Fibroblast of lung (primary cell): ENCODE measurements around the gene BLCAP. TPM values are rescaled to one million over a fixed set of nuclear protein-coding genes. Genes with fewer than 3 reads are reported as not detected.

Experiments used
- DNase-seq, 2 donors: peaks; one replicate each; pipeline versions ENCODE4 v3.0.0 to v3.0.0-alpha.2; 2010; ENCODE audit warnings: low read depth in 2 of 2
- H2AFZ ChIP-seq: 2 replicates; pipeline ENCODE4 v1.5.1; 2012; ENCODE audit warnings: low read length, control low read depth, inconsistent platforms
- H3K27ac ChIP-seq: 2 replicates; pipeline ENCODE4 v1.5.1; 2011; ENCODE audit warnings: low read length, control low read depth; ENCODE audit not compliant: insufficient read depth
- H3K27me3 ChIP-seq: 2 replicates; pipeline ENCODE4 v1.5.1; 2011; ENCODE audit warnings: mild to moderate bottlenecking, low read length; ENCODE audit not compliant: control insufficient read depth, insufficient read depth
- H3K36me3 ChIP-seq: 2 replicates; pipeline ENCODE4 v1.5.1; 2011; ENCODE audit warnings: low read length; ENCODE audit not compliant: control insufficient read depth, insufficient read depth
- H3K4me1 ChIP-seq: 2 replicates; pipeline ENCODE4 v1.5.1; 2011; ENCODE audit warnings: low read length; ENCODE audit not compliant: control insufficient read depth, insufficient read depth; ENCODE audit errors: extremely low read depth
- H3K4me2 ChIP-seq: 2 replicates; pipeline ENCODE4 v1.5.1; 2011; ENCODE audit warnings: low read length, control low read depth; ENCODE audit not compliant: insufficient read depth; ENCODE audit errors: extremely low read depth
- H3K4me3 ChIP-seq, 4 experiments: fragments of 200-600 bp in 1 of 4; sonication (generic) in 1 of 4; replicated peaks in 1 of 4; 2 replicates each; pipeline ENCODE4 v1.5.1; 2011 to 2016; ENCODE audit warnings: low read length in 4 of 4, low read depth in 3 of 4, mild to moderate bottlenecking in 3 of 4, control low read depth in 2 of 4, inconsistent platforms in 1 of 4, mixed read lengths in 1 of 4; ENCODE audit not compliant: insufficient read depth in 1 of 4; ENCODE audit errors: control extremely low read depth in 1 of 4
- H3K79me2 ChIP-seq: 2 replicates; pipeline ENCODE4 v1.5.1; 2012; ENCODE audit warnings: mild to moderate bottlenecking, low read length, inconsistent platforms; ENCODE audit not compliant: control insufficient read depth, insufficient read depth
- H3K9ac ChIP-seq: 2 replicates; pipeline ENCODE4 v1.5.1; 2011; ENCODE audit warnings: mild to moderate bottlenecking, low read length, control low read depth; ENCODE audit not compliant: insufficient read depth
- H3K9me3 ChIP-seq: 2 replicates; pipeline ENCODE4 v1.5.1; 2012; ENCODE audit warnings: low read depth, low read length; ENCODE audit not compliant: control insufficient read depth, insufficient read depth
- H4K20me1 ChIP-seq: 2 replicates; pipeline ENCODE4 v1.5.1; 2011; ENCODE audit warnings: low read length; ENCODE audit not compliant: control insufficient read depth, insufficient read depth; ENCODE audit errors: extremely low read depth
- EZH2 ChIP-seq: IDR thresholded peaks from 2 replicates; pipeline ENCODE4 v1.5.1; 2012; ENCODE audit warnings: low read length, control low read depth, mild to moderate bottlenecking; ENCODE audit errors: missing control alignments
- polyA plus RNA-seq, 2 donors: library from polyadenylated mRNA; depleted of rRNA in 1 of 2; stranded (reverse) in 1 of 2; unstranded in 1 of 2; fragments of >200 nt; gene quantifications; 2 replicates each; pipeline ENCODE4 v1.2.1, GENCODE V29; 2011 to 2012; ENCODE audit warnings: missing spikeins in 1 of 2
- total RNA-seq: library from RNA; depleted of rRNA; stranded (reverse); fragments of >200 nt; gene quantifications from 2 replicates; pipeline ENCODE4 v1.2.1, GENCODE V29; 2014
- TF ChIP-seq, protein P1 (sequence below), 2 donors: IDR thresholded peaks in 1 of 2; conservative IDR thresholded peaks in 1 of 2; 1 replicate in 1 of 2; 2 replicates in 1 of 2; pipeline ENCODE4 v1.5.1; 2011 to 2012; ENCODE audit warnings: low read length in 2 of 2, control low read depth in 1 of 2, inconsistent platforms in 1 of 2, low read depth in 1 of 2, mild to moderate bottlenecking in 1 of 2

Gene BLCAP
- total and polyA plus RNA-seq, 2 donors (not counting 1 experiment from before 2014, with no cell fraction given): 31.0 to 83.1 TPM

DNA sequence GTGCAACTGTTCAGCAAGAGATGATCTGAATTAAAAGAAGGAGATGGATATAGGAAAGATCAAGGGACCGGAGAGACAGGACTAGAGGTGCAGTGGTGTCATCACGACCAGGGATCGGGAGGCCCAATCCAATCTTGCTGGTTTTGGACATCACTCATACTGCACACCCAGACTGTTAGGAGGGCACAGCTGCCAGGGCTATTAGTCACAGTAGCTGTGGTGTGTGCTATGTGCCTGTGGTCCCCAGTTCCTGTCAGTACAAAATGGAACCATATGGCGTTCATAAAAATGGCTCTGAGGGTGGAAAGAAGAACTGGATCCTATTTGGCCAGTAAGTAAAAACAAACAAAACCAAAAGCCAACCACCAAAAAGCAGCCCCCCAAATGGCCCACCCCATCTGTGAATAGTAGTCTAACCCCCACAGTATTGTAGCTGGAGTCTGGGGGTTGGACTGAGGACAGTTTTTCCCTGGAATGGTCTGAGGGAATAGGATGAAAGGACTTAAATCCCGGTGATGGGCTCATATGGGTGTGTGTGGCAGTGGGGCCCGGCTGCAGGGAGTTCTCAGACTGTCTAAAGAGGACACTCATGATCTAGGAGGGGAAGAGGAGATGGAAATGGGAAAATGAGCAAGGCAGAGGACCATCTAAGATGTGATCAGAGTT is 15.9 kb downstream of the BLCAP start:
- Histone ChIP-seq H2AFZ (no peak overlapping the region), H3K4me1 (peaks cover 7% of the 10 kb centered on the region), H3K27ac (no peak overlapping the region), H3K9ac (no peak overlapping the region), H3K4me3 (no peak overlapping the region), H3K36me3 (peaks cover 2% of the 10 kb centered on the region), H3K4me2 (no peak overlapping the region), H3K27me3 (no peaks in the 10 kb centered on the region), H4K20me1 (peaks cover 1% of the 10 kb centered on the region), H3K79me2 (peaks cover 3% of the 10 kb centered on the region), H3K9me3 (no peaks in the 10 kb centered on the region)
- TF ChIP-seq, protein P1, sequence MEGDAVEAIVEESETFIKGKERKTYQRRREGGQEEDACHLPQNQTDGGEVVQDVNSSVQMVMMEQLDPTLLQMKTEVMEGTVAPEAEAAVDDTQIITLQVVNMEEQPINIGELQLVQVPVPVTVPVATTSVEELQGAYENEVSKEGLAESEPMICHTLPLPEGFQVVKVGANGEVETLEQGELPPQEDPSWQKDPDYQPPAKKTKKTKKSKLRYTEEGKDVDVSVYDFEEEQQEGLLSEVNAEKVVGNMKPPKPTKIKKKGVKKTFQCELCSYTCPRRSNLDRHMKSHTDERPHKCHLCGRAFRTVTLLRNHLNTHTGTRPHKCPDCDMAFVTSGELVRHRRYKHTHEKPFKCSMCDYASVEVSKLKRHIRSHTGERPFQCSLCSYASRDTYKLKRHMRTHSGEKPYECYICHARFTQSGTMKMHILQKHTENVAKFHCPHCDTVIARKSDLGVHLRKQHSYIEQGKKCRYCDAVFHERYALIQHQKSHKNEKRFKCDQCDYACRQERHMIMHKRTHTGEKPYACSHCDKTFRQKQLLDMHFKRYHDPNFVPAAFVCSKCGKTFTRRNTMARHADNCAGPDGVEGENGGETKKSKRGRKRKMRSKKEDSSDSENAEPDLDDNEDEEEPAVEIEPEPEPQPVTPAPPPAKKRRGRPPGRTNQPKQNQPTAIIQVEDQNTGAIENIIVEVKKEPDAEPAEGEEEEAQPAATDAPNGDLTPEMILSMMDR (conservative IDR thresholded peaks at IDR 0.05 in 1 of 2, IDR thresholded peaks at IDR 0.05 in 1 of 2; ENCODE audit: low read depth in 1 of 2, low read length in 2 of 2): no peak
- no peak for TF ChIP-seq EZH2
- peak; percentile 49 to 76 for DNase-seq

DNA sequence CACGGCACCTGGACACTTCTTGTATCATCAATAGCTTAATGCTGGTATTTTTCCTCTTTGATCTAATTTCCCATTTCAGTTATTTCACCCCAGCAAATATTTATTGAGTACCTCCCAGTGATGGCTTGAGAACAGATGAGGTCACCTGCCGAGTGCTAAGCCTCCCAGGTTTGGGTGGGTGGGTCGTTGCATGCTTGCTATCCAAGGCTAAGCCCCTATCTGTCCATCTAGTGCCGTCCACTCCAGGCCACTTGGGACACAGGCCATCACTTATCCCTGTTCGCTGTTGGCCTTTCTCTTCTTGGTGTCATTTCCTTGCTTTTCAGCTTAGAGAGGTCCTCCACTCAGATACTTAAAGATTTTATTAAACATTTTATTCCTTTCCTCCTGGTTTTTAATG is 17.4 kb downstream of the BLCAP start:
- no peak for DNase-seq
- H4K20me1 ChIP-seq: peaks cover 1% of the 10 kb centered on the region
- no peaks in the 10 kb centered on the region for H3K9me3 ChIP-seq
- H2AFZ ChIP-seq: no peak overlapping the region
- peaks cover 2% of the 10 kb centered on the region for H3K36me3 ChIP-seq
- peaks cover 2% of the 10 kb centered on the region for H3K79me2 ChIP-seq
- H3K4me3 ChIP-seq: no peak overlapping the region
- TF ChIP-seq, protein P1 (conservative IDR thresholded peaks at IDR 0.05 in 1 of 2, IDR thresholded peaks at IDR 0.05 in 1 of 2; ENCODE audit: low read depth in 1 of 2, low read length in 2 of 2): no peak
- TF ChIP-seq EZH2: no peak
- H3K27ac ChIP-seq: no peak overlapping the region
- H3K4me2 ChIP-seq: no peak overlapping the region
- no peak overlapping the region for H3K9ac ChIP-seq
- H3K4me1 ChIP-seq: peaks cover 7% of the 10 kb centered on the region
- H3K27me3 ChIP-seq: no peaks in the 10 kb centered on the region

DNA sequence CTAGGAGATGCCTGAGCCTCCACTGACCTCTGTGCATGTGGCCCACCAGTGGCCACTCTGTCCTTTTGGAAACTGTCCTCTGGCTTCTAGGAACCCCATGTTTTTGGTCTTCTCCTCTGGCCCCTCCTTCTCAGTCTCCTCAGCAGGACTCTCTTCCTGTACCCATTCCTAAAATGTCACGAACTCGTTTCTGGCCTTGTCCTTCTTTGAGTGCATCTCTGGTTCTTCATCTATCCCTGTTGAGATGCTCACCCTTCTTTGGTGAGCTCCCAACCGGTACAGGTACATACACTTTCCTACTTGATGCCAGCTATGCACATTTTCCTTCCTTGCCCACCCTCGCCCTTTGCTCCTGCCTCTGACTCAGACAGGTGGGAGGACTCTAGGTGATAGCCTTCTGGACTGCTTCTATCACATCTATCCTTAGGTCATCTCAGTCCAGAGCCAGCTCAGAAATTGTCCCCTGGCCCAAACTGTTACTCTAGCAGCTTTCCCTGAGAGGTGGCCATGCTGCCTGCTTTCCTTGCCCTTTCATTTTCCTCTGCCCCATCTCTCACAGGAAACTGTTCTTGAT is 21.4 kb downstream of the BLCAP start:
- no peaks in the 10 kb centered on the region for H4K20me1 ChIP-seq

More for the DNA sequence above, 21.4 kb downstream of the BLCAP start:
- Histone ChIP-seq H3K9ac (no peak overlapping the region), H3K4me1 (no peaks in the 10 kb centered on the region), H3K36me3 (peaks cover 2% of the 10 kb centered on the region), H3K9me3 (no peaks in the 10 kb centered on the region), H3K79me2 (no peaks in the 10 kb centered on the region), H3K27me3 (no peaks in the 10 kb centered on the region), H3K4me3 (no peak overlapping the region), H3K4me2 (no peak overlapping the region), H3K27ac (no peak overlapping the region), H2AFZ (no peak overlapping the region)
- no peak for DNase-seq
- TF ChIP-seq EZH2: no peak
- TF ChIP-seq, protein P1 (conservative IDR thresholded peaks at IDR 0.05 in 1 of 2, IDR thresholded peaks at IDR 0.05 in 1 of 2; ENCODE audit: low read depth in 1 of 2, low read length in 2 of 2): no peak
